Hypothalamus (tissue), 51 donors: ENCODE measurements around the gene MEGF6.
A peak's percentile ranks its signal among the peaks of the same experiment; 100 is the strongest.

Experiments
- DNase-seq, 51 donors: peaks; one replicate each; lab custom pipeline; 2025; lab: John Stamatoyannopoulos, UW

Gene MEGF6

DNA sequence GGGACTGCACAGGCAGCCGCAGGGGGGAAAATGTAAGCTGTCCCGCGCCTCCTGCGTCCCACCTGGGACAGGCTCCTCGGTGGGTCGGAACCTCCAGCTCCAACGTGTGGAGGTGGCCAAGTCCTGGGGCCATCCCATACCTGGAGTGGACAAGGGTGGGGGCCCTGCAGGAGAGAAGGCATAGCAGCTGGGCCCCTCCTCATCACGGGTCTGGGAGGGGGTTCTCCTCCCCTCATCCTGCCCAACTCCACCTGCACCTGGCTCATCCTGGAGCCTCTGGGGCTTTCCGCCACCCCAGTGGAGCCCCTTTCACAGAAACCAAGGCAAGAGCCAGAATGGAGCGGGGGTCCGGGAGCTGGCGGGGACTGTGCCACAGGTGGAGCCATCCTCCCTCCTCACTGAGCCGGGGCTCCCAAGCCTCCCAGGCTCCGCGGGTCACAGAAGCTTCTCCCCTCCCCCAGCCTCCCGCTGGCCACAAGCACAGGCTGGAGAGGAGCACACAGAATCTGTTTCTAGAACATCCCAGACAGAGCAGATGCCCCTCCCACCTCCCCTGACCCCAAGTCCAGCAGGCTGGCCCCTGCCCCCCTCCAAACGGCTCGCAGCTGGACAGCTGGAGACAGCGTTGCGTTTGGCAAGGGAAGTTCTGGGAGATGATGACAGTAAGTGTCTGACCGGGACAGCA, 65.8 kb downstream of the MEGF6 start:
- DNase-seq: no peak

GRCh38 chr1:3544040-3544977, 67.0 kb downstream of the MEGF6 start:
- no peak for DNase-seq

DNA sequence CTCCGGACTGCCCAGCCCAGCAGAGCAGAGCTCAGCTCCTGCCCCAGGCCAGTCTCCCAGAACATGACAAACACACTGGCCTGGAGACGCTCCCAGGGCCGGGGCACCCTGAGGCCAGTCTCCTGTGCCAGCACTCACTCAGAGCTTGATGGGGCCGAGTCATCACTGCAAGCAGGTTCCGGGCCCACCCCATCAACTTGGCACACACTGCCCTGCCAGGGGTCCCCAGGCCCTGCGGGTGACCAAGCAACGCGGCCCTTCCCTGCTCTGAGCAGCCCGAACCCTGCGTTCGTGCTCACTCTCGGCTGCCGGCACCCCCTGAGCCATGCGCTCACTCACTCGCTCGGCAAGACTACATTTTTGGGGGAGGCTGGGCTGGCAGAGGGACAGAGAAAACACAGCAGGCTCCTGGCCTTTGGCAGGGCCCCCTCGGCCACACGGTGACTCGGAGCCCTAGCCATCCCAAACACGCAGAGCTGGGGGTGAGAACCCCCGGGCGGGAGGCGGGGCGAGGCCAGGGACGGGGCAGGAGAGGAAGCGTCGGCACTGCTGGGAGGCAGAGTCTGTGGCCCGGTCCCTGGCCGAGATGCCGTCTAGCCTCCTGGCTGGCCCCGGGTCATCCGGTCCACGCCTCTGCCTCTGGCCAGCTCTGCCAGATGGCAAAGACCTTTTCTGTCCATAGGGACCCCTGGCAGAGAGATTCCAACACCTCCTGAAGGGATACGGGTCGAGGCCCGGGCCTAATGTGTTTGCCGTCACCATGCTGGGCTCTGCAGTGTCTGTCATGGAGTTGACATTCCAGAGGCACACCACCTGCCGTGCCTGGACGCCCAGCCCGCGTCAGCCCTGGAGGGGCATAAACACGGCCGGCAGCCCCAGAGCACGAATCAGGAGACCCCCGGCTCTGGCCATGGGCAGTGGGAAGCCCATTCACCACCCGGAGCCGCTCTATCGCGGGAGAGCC, 68.0 kb downstream of the MEGF6 start:
- DNase-seq: peak in 2 of 51 donors; percentile 29 to 44

DNA sequence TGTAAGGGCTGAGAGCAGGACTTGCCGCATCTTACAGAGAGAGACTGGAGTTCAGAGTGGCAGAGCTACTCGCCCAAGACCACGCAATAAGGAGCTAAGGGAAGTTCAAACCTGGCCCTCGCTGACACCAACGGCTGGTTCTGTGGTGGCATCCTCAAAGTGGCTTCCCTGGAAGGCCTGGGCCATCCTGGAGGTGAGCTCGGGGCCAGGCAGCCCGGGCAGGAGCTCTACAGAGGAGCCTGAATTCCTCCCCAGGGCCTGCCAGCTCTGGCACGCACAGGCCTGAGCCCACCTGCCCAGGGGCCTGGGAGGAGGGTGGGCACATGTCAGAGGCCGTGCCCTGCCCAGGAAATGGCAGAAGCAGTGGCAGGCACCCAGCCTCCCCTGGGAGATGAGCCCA, 68.6 kb downstream of the MEGF6 start:
- no peak for DNase-seq

DNA sequence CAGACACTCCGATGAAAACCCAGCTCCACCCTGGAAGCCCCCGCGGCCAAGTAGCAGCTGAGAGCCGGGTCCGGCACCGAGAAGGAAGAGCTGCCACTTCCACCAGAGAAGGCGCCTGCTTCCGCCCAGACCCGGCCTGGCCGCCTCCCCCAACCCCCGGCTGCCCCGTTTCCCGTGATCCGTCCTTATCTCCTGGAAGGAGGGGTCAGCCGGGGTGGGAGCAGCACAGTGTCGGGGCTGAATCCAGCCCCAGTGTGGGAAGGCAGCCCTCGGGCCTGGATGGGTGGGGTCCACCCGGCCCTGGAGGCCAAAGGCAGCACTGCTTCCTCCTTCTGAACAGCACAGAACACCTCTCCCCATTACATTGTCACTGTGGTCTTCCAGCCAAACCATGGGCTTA, 69.4 kb downstream of the MEGF6 start:
- no peak for DNase-seq

DNA sequence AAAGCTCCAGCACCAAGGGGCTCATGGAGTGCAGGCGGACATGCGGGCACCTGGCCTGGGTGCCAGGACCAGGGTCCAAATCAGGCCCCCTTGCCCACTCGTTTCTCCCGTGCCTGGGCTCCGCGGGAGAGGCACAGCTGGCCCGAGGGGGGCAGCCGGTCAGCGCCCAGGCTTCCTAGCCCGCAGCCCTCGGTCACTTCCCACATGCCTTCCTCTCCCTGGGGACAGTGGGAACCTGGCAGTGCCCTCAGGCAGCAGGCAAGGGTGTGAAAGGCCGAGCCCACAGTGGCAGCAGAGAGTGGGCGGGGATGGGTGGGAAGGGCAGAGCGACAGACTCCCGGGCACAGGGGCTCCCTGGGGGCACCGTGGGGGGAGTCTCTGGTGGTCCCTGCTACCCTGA, 69.8 kb downstream of the MEGF6 start:
- DNase-seq: no peak

DNA sequence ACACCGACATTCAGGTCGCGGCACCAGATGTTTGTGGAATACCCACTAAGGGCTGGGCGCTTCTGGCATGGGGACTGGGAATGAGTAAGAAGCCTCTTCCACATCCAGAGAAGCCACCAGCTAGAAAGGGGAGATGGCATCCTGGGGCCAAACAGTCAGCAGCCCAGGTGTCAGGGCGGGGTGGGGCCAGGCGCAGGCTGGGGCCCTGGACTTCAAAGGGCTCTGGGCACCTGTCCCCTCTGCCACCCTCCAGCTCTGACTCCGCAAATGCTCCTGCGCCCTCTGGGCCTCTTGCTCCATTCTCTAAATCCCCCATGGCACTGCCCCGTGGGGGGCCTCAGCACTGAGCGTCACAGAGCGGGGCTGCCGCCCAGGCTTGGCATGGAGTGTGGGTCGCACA, 70.4 kb downstream of the MEGF6 start:
- no peak for DNase-seq

- peak in 18 of 51 donors; percentile 16 to 62 (median 32) for DNase-seq
Measured at GRCh38 chr1:3539707-3540425, 71.4 kb downstream of the MEGF6 start.

DNA sequence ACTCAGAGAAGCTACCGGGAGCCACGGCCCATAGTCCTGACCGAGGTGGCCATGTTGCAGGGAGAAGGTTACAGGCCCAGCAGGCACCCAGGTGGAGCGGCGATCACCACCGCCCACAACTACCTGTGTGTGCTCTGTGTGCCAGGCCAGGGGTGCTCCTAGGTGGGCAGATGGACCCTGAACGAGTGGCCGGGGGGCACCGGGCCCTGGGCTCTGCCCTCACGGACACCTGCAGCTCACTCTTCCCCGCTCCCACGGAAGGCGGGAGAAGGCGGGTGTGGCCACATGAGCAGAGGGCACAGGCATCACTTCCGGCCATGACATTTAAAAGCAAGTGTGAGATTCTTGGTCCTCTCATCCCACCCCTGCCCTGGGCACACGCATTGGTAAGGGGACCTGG, 73.9 kb downstream of the MEGF6 start:
- no peak for DNase-seq

GRCh38 chr1:3536420-3537195, 74.7 kb downstream of the MEGF6 start:
- no peak for DNase-seq

DNA sequence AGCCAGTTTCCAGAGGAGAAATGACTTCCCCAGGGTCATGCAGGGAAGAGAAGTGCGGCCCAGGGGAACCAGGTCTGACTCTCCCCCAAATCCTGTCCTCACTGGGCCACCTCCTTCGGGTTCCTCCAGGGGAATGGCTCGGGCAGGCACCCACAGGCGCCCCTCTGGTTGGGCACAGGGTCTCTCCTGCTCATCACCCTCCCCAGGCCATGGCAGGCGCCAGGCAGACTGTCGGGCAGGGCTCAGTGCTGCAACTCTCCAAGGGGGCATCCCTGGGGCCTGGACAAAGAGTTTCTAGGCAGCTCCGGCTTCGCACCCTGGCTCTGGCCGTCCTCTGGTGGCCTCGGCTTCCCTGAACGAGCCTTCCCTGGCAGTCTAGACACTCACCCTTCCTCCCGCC, 75.6 kb downstream of the MEGF6 start:
- no peak for DNase-seq

- DNase-seq: no peak
Measured at GRCh38 chr1:3534803-3535637, 76.3 kb downstream of the MEGF6 start.

DNA sequence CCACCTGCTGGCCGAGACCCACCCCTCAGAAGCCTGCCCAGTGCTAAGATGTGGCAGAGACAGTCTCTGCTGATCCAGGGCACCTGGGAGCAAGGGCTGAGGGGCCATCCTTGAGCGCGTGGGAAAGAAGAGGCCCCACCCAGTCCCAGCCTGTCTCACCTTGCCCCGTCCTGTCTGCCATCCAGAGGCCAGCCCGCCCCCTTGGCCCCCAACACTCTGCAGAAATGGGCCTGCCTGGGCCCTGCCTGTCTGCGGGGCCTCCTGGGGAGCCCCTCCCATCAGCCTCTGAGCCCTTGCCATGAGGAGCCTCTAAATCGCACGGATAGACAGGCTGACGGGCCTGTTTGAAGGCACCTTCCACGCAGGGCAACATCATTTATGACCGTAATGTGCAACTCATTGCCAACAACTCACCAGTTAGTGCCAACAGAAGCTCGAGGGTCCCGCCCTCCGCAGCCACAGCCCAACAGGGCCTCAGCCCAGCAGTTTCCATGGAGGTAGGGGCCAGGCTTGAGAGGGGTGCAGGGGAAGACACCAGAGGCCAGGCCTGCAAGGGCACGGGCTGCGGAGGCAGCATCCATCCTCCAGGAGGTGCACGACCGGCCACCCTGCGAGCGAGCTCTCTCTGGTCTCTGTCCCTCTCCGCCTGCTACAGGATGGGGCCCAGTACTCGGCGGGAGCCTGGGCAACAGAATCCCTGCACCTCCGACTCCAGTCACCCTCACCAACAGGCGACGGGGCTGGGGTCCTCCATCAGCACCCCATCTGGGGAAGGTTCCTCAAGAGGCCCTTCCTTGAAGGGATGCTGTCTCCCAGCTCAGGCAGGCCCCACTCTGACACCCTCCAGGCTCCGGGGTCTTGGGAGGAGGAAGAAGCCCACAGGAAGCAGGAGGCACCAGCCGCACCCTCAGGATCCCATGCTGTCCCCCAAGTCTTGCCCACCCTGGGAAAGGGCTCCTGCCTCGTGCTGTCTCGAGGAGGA, 78.0 kb downstream of the MEGF6 start:
- no peak for DNase-seq

DNA sequence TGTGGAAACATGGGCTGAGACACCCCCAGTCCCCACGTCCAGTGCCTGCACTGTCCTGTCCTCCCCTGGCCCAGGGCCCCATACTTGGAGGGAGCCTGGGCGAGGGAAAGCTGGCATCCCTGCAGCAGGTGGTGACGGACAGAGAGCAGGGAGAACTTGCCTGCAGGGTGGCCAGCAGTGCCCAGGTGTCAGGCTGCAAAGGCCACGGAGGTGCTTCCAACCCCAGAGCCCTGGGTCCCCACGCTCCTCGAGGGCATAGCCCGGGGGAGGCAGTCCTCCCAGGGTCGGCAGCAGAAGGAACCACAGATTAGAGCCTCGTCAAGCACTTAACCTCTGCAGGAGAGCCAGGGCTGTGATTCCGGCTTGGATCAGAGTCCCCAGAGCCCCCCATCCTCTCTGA, 79.4 kb downstream of the MEGF6 start:
- no peak for DNase-seq

- DNase-seq: peak in 8 of 51 donors; percentile 4 to 40 (median 18)
Measured at GRCh38 chr1:3530926-3531818, 80.1 kb downstream of the MEGF6 start.
